HepG2 (cell line): ENCODE data around the gene SLC2A8. TPM values are rescaled to one million over a fixed set of nuclear protein-coding genes. Genes with fewer than 3 reads are reported as not detected.

Source experiments
- BCL6 ChIP-seq: IDR thresholded peaks from 2 replicates; pipeline ENCODE4 v1.6.1; 2016; ENCODE audit warnings: missing genetic modification reagents, missing compliant biosample characterization
- EP300 ChIP-seq, 3 experiments: sonication (generic) in 1 of 3; formaldehyde crosslinking in 1 of 3; IDR thresholded peaks; 2 replicates each; pipeline versions ENCODE4 v1.5.1 to v1.6.1; 2011 to 2020; ENCODE audit warnings: low read depth in 2 of 3, low read length in 2 of 3, borderline replicate concordance in 1 of 3, improper control_type of control experiment in 1 of 3, mild to moderate bottlenecking in 1 of 3, missing genetic modification reagents in 1 of 3, moderate library complexity in 1 of 3
- KAT7 ChIP-seq: IDR thresholded peaks from 2 replicates; pipeline ENCODE4 v1.6.1; 2018; ENCODE audit warnings: borderline replicate concordance, missing compliant biosample characterization
- PHB2 ChIP-seq: fragments of 450-650 bp; IDR thresholded peaks from 2 replicates; pipeline ENCODE4 v1.6.1; 2018; ENCODE audit not compliant: partially characterized antibody
- SRF ChIP-seq: IDR thresholded peaks from 2 replicates; pipeline ENCODE4 v1.6.1; 2011; ENCODE audit warnings: mild to moderate bottlenecking, low read depth, low read length, moderate library complexity
- ZBTB3 ChIP-seq: sonication (generic); formaldehyde crosslinking; IDR thresholded peaks from 2 replicates; pipeline ENCODE4 v1.4.0; 2020; ENCODE audit warnings: low read depth, mild to moderate bottlenecking, moderate library complexity, missing genetic modification reagents, borderline replicate concordance
- ZNF20 ChIP-seq: sonication (generic); formaldehyde crosslinking; IDR thresholded peaks from 2 replicates; pipeline ENCODE4 v1.4.0; 2020; ENCODE audit warnings: mild to moderate bottlenecking, moderate library complexity, missing genetic modification reagents
- ZNF263 ChIP-seq: sonication (generic); formaldehyde crosslinking; IDR thresholded peaks from 2 replicates; pipeline ENCODE4 v1.4.0; 2020; ENCODE audit warnings: missing genetic modification reagents
- ZNF282 ChIP-seq: fragments of 450-650 bp; IDR thresholded peaks from 2 replicates; pipeline ENCODE4 v1.6.1; 2018; ENCODE audit not compliant: partially characterized antibody
- ZNF431 ChIP-seq: sonication (generic); formaldehyde crosslinking; IDR thresholded peaks from 2 replicates; pipeline ENCODE4 v1.9.0; 2022; ENCODE audit warnings: missing genetic modification reagents, low read depth, mild to moderate bottlenecking, borderline replicate concordance
- ZNF557 ChIP-seq: sonication (generic); formaldehyde crosslinking; IDR thresholded peaks from 2 replicates; pipeline ENCODE4 v1.4.0; 2020; ENCODE audit warnings: missing genetic modification reagents
- ZNF614 ChIP-seq: IDR thresholded peaks from 2 replicates; pipeline ENCODE4 v1.6.1; 2018; ENCODE audit warnings: missing biosample characterization, missing genetic modification reagents, inconsistent platforms, borderline replicate concordance
- ZNF615 ChIP-seq: sonication (generic); formaldehyde crosslinking; IDR thresholded peaks from 2 replicates; pipeline ENCODE4 v1.5.0; 2020; ENCODE audit warnings: mild to moderate bottlenecking, missing genetic modification reagents, borderline replicate concordance
- ZNF652 ChIP-seq: IDR thresholded peaks from 2 replicates; pipeline ENCODE4 v1.6.1; 2016; ENCODE audit warnings: low read depth, borderline replicate concordance
- ZNF670 ChIP-seq: sonication (generic); formaldehyde crosslinking; IDR thresholded peaks from 2 replicates; pipeline ENCODE4 v1.8.0; 2022; ENCODE audit warnings: mild to moderate bottlenecking, missing genetic modification reagents, borderline replicate concordance
- ZSCAN22 ChIP-seq: sonication (generic); formaldehyde crosslinking; IDR thresholded peaks from 2 replicates; pipeline ENCODE4 v1.4.0; 2020; ENCODE audit warnings: mild to moderate bottlenecking, missing genetic modification reagents
- polyA plus RNA-seq, 8 experiments: library from polyadenylated mRNA; depleted of rRNA in 3 of 8; stranded (reverse) in 7 of 8; unstranded in 1 of 8; fragments of >200 nt; fragmentation: Illumina TruSeq in 4 of 8; extraction: Trizol in 4 of 8; gene quantifications; 2 replicates each; pipeline versions ENCODE4 v1.2.1 to v1.2.3, GENCODE V29; 2011 to 2016; ENCODE audit warnings: low read depth in 4 of 8, missing spikeins in 1 of 8, mixed read lengths in 1 of 8; ENCODE audit not compliant: insufficient read depth in 1 of 8
- total RNA-seq, 5 experiments: library from RNA; depleted of rRNA; stranded (reverse); fragments of >200 nt; fragmentation: Illumina TruSeq; extraction: Trizol; gene quantifications; 2 replicates each; pipeline ENCODE4 v1.2.3, GENCODE V29; 2016; ENCODE audit warnings: low read depth in 1 of 5
- TF ChIP-seq, protein P1 (sequence below): sonication (generic); formaldehyde crosslinking; IDR thresholded peaks from 2 replicates; pipeline ENCODE4 v1.5.0; 2020; ENCODE audit warnings: mild to moderate bottlenecking, missing genetic modification reagents
- TF ChIP-seq, protein P2 (sequence below): fragments of 450-650 bp; IDR thresholded peaks from 2 replicates; pipeline ENCODE4 v1.6.1; 2017
- TF ChIP-seq, protein P3 (sequence below): IDR thresholded peaks from 2 replicates; pipeline ENCODE4 v1.6.1; 2016; ENCODE audit warnings: missing biosample characterization, missing genetic modification reagents, low read depth
- TF ChIP-seq, protein P4 (sequence below): sonication (generic); formaldehyde crosslinking; IDR thresholded peaks from 2 replicates; pipeline ENCODE4; 2020; ENCODE audit warnings: missing genetic modification reagents, mild to moderate bottlenecking, borderline replicate concordance
- TF ChIP-seq, protein P5 (sequence below): IDR thresholded peaks from 2 replicates; pipeline ENCODE4 v1.6.1; 2016; ENCODE audit warnings: mild to moderate bottlenecking, missing biosample characterization, missing genetic modification reagents

SLC2A8 gene
- total and polyA plus RNA-seq, 2 of the 13 experiments (the other 11 are each of a cell fraction or from before 2014, with no cell fraction given) = 22.6 to 48.6 TPM

DNA sequence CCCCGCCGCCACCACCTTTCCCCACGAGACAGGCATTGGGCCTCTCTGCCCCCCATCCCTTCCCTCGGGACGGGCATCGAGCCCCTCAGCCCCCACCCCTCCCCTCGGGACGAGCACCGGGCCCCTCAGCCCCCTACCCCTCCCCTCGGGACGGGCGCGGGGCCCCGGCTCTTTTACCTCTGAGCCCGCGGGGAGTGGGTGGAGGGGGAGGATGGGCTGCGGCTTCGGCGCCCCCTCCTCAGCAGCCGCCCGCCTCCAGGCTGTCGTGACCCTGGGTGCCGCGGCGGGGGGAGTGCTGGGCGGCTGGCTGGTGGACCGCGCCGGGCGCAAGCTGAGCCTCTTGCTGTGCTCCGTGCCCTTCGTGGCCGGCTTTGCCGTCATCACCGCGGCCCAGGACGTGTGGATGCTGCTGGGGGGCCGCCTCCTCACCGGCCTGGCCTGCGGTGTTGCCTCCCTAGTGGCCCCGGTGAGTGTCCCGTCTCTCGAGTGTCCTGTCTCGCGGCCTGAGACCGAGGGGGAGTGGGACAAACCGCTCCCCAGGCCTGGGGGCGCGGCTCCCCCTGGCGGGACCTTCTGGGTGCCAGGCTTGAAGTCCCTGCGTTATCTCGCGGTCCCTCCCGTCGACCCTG lies 791 bp downstream of the SLC2A8 start (continued):
- TF ChIP-seq, protein P1, sequence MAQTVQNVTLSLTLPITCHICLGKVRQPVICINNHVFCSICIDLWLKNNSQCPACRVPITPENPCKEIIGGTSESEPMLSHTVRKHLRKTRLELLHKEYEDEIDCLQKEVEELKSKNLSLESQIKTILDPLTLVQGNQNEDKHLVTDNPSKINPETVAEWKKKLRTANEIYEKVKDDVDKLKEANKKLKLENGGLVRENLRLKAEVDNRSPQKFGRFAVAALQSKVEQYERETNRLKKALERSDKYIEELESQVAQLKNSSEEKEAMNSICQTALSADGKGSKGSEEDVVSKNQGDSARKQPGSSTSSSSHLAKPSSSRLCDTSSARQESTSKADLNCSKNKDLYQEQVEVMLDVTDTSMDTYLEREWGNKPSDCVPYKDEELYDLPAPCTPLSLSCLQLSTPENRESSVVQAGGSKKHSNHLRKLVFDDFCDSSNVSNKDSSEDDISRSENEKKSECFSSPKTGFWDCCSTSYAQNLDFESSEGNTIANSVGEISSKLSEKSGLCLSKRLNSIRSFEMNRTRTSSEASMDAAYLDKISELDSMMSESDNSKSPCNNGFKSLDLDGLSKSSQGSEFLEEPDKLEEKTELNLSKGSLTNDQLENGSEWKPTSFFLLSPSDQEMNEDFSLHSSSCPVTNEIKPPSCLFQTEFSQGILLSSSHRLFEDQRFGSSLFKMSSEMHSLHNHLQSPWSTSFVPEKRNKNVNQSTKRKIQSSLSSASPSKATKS (CRISPR knock-in tag) = no peak
- TF ChIP-seq ZNF614 (CRISPR knock-in tag) (peak; percentile 38; the same call in 1 of the 2 replicates), PHB2 (no peak), ZNF670 (peak; percentile 66; the same call in 1 of the 2 replicates), ZNF263 (CRISPR knock-in tag) (no peak; the same call in 1 of the 2 replicates), ZNF282 (no peak), ZNF615 (no peak), EP300 (IDR thresholded peaks at IDR 0.05; ENCODE audit: low read depth in 2 of 2, low read length in 2 of 2) (no peak), EP300 (CRISPR knock-in tag; IDR thresholded peaks at IDR 0.05; ENCODE audit: borderline replicate concordance) (no peak), SRF (no peak), ZBTB3 (no peak), ZNF557 (CRISPR knock-in tag) (no peak), BCL6 (CRISPR knock-in tag) (no peak), ZSCAN22 (CRISPR knock-in tag) (no peak), ZNF20 (no peak), ZNF652 (CRISPR knock-in tag) (no peak), ZNF431 (CRISPR knock-in tag) (no peak), KAT7 (CRISPR knock-in tag) (no peak)
- TF ChIP-seq, protein P2, sequence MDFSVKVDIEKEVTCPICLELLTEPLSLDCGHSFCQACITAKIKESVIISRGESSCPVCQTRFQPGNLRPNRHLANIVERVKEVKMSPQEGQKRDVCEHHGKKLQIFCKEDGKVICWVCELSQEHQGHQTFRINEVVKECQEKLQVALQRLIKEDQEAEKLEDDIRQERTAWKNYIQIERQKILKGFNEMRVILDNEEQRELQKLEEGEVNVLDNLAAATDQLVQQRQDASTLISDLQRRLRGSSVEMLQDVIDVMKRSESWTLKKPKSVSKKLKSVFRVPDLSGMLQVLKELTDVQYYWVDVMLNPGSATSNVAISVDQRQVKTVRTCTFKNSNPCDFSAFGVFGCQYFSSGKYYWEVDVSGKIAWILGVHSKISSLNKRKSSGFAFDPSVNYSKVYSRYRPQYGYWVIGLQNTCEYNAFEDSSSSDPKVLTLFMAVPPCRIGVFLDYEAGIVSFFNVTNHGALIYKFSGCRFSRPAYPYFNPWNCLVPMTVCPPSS = no peak
- TF ChIP-seq, protein P3, sequence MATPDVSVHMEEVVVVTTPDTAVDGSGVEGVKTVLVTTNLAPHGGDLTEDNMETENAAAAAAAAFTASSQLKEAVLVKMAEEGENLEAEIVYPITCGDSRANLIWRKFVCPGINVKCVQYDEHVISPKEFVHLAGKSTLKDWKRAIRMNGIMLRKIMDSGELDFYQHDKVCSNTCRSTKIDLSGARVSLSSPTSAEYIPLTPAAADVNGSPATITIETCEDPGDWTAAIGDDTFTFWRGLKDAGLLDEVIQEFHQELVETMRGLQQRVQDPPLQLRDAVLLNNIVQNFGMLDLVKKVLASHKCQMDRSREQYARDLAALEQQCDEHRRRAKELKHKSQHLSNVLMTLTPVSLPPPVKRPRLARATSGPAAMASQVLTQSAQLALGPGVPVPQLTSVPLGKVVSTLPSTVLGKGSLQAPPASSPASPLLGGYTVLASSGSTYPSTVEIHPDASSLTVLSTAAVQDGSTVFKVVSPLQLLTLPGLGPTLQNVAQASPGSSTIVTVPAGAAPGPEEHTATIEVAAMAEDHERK (CRISPR knock-in tag) = no peak
- TF ChIP-seq, protein P4, sequence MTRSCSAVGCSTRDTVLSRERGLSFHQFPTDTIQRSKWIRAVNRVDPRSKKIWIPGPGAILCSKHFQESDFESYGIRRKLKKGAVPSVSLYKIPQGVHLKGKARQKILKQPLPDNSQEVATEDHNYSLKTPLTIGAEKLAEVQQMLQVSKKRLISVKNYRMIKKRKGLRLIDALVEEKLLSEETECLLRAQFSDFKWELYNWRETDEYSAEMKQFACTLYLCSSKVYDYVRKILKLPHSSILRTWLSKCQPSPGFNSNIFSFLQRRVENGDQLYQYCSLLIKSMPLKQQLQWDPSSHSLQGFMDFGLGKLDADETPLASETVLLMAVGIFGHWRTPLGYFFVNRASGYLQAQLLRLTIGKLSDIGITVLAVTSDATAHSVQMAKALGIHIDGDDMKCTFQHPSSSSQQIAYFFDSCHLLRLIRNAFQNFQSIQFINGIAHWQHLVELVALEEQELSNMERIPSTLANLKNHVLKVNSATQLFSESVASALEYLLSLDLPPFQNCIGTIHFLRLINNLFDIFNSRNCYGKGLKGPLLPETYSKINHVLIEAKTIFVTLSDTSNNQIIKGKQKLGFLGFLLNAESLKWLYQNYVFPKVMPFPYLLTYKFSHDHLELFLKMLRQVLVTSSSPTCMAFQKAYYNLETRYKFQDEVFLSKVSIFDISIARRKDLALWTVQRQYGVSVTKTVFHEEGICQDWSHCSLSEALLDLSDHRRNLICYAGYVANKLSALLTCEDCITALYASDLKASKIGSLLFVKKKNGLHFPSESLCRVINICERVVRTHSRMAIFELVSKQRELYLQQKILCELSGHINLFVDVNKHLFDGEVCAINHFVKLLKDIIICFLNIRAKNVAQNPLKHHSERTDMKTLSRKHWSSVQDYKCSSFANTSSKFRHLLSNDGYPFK (CRISPR knock-in tag) = no peak
- TF ChIP-seq, protein P5, sequence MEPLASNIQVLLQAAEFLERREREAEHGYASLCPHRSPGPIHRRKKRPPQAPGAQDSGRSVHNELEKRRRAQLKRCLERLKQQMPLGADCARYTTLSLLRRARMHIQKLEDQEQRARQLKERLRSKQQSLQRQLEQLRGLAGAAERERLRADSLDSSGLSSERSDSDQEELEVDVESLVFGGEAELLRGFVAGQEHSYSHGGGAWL = no peak
